Trophoblast cell (in vitro differentiated cells and primary cell): ENCODE data around the gene INPP5D.

ENCODE experiments used
- DNase-seq, 2 donors: peaks; one replicate each; pipeline ENCODE4 v3.0.0-alpha.2; 2016
- H2AFZ ChIP-seq: 2 replicates; pipeline ENCODE4 v1.6.1; 2013; ENCODE audit warnings: low read length, moderate library complexity, mild to moderate bottlenecking; ENCODE audit not compliant: insufficient read depth, poor library complexity
- H2AK5ac ChIP-seq: 2 replicates; pipeline ENCODE4 v1.6.1; 2013; ENCODE audit warnings: mild to moderate bottlenecking, low read length
- H2BK120ac ChIP-seq: 2 replicates; pipeline ENCODE4 v1.6.1; 2013; ENCODE audit warnings: low read length, mild to moderate bottlenecking, moderate library complexity; ENCODE audit not compliant: insufficient read depth, poor library complexity
- H2BK12ac ChIP-seq: 2 replicates; pipeline ENCODE4 v1.6.1; 2013; ENCODE audit warnings: mild to moderate bottlenecking, low read length, moderate library complexity
- H2BK5ac ChIP-seq: 2 replicates; pipeline ENCODE4 v1.6.1; 2013; ENCODE audit warnings: low read length, low read depth, moderate library complexity, mild to moderate bottlenecking; ENCODE audit not compliant: poor library complexity
- H3K14ac ChIP-seq: 2 replicates; pipeline ENCODE4 v1.6.1; 2013; ENCODE audit warnings: mild to moderate bottlenecking, low read length
- H3K18ac ChIP-seq: 2 replicates; pipeline ENCODE4 v1.6.1; 2013; ENCODE audit warnings: mild to moderate bottlenecking, low read length
- H3K23ac ChIP-seq: 2 replicates; pipeline ENCODE4 v1.6.1; 2013; ENCODE audit warnings: low read length
- H3K27ac ChIP-seq: 2 replicates; pipeline ENCODE4 v1.5.1; 2013; ENCODE audit warnings: low read depth, mild to moderate bottlenecking, inconsistent platforms, low read length, moderate library complexity
- H3K27me3 ChIP-seq: 2 replicates; pipeline ENCODE4 v1.6.1; 2013; ENCODE audit warnings: inconsistent platforms, mild to moderate bottlenecking, low read length, moderate library complexity; ENCODE audit not compliant: insufficient read depth
- H3K36me3 ChIP-seq, 2 experiments: 1 replicate in 1 of 2; 2 replicates in 1 of 2; pipeline ENCODE4 v1.6.1; 2013; ENCODE audit warnings: low read length in 2 of 2, mild to moderate bottlenecking in 2 of 2, moderate library complexity in 1 of 2; ENCODE audit not compliant: insufficient read depth in 2 of 2, control insufficient read depth in 1 of 2
- H3K4ac ChIP-seq: 2 replicates; pipeline ENCODE4 v1.6.1; 2013; ENCODE audit warnings: low read depth, mild to moderate bottlenecking, low read length, moderate library complexity
- H3K4me1 ChIP-seq, 2 experiments: 1 replicate in 1 of 2; 2 replicates in 1 of 2; pipeline ENCODE4 v1.6.1; 2013; ENCODE audit warnings: low read length in 2 of 2, mild to moderate bottlenecking in 2 of 2, moderate library complexity in 1 of 2; ENCODE audit not compliant: insufficient read depth in 2 of 2, control insufficient read depth in 1 of 2
- H3K4me2 ChIP-seq: 2 replicates; pipeline ENCODE4 v1.6.1; 2013; ENCODE audit warnings: inconsistent platforms, mild to moderate bottlenecking, low read length, moderate library complexity
- H3K4me3 ChIP-seq: 2 replicates; pipeline ENCODE4 v1.5.1; 2013; ENCODE audit warnings: mild to moderate bottlenecking, low read depth, low read length, inconsistent platforms
- H3K79me1 ChIP-seq: one replicate; pipeline ENCODE4 v1.6.1; 2013; ENCODE audit warnings: low read length
- H3K79me2 ChIP-seq: 2 replicates; pipeline ENCODE4 v1.6.1; 2013; ENCODE audit warnings: low read length, mild to moderate bottlenecking; ENCODE audit not compliant: control insufficient read depth, insufficient read depth, poor library complexity
- H3K9ac ChIP-seq: 2 replicates; pipeline ENCODE4 v1.6.1; 2013; ENCODE audit warnings: mild to moderate bottlenecking, low read length
- H3K9me3 ChIP-seq: 2 replicates; pipeline ENCODE4 v1.6.1; 2013; ENCODE audit warnings: low read depth, mild to moderate bottlenecking, control low read depth, inconsistent platforms, low read length; ENCODE audit not compliant: insufficient read depth
- H4K12ac ChIP-seq: 2 replicates; pipeline ENCODE4 v1.6.1; 2013; ENCODE audit warnings: low read depth, mild to moderate bottlenecking, low read length, moderate library complexity
- H4K8ac ChIP-seq: 2 replicates; pipeline ENCODE4 v1.6.1; 2013; ENCODE audit warnings: low read depth, mild to moderate bottlenecking, low read length, moderate library complexity
- H4K91ac ChIP-seq: one replicate; pipeline ENCODE4 v1.6.1; 2013; ENCODE audit warnings: low read depth, mild to moderate bottlenecking, low read length, moderate library complexity
- WGBS: extraction: QIAGEN DNeasy Blood & Tissue Kit; methylation state at CpG from one replicate; pipeline ENCODE4 v1.1.7; 2013; ENCODE audit warnings: missing lambda C conversion rate; ENCODE audit not compliant: insufficient read length, insufficient coverage; ENCODE audit errors: extremely low coverage; 5-methylcytosine and 5-hydroxymethylcytosine counted together

INPP5D gene

GRCh38 chr2:233075966-233076339 lies 15.8 kb downstream of the INPP5D start:
- H3K36me3 ChIP-seq, result no peaks in the 10 kb centered on the region
- no peak overlapping the region for H3K23ac ChIP-seq
- H3K4me2 ChIP-seq, result no peak overlapping the region
- H3K27me3 ChIP-seq, result no peaks in the 10 kb centered on the region
- no peak for DNase-seq
- no peak overlapping the region for H3K4ac ChIP-seq
- H3K79me1 ChIP-seq, result no peaks in the 10 kb centered on the region
- H3K4me1 ChIP-seq, result no peaks in the 10 kb centered on the region
- H3K27ac ChIP-seq, result no peak overlapping the region
- no peak overlapping the region for H3K4me3 ChIP-seq
- H4K8ac ChIP-seq, result no peak overlapping the region
- no peaks in the 10 kb centered on the region for H3K9me3 ChIP-seq
- H2AK5ac ChIP-seq, result no peak overlapping the region
- no peak overlapping the region for H3K18ac ChIP-seq
- H4K91ac ChIP-seq, result no peak overlapping the region
- H4K12ac ChIP-seq, result no peak overlapping the region
- no peak overlapping the region for H2BK120ac ChIP-seq
- H2AFZ ChIP-seq, result no peak overlapping the region
- WGBS, result no CpG with 5 or more reads among the region's 2 CpGs
- H2BK5ac ChIP-seq, result no peak overlapping the region
- H3K79me2 ChIP-seq, result no peaks in the 10 kb centered on the region
- H3K9ac ChIP-seq, result no peak overlapping the region
- H3K14ac ChIP-seq, result no peak overlapping the region
- no peak overlapping the region for H2BK12ac ChIP-seq

GRCh38 chr2:233076749-233077148 lies 16.6 kb downstream of the INPP5D start:
- Histone ChIP-seq H3K4me2 (no peak overlapping the region), H2AK5ac (no peak overlapping the region), H3K27me3 (no peaks in the 10 kb centered on the region), H3K36me3 (no peaks in the 10 kb centered on the region), H3K79me2 (no peaks in the 10 kb centered on the region), H2AFZ (no peak overlapping the region), H4K12ac (no peak overlapping the region), H3K4me1 (no peaks in the 10 kb centered on the region), H3K4me3 (no peak overlapping the region), H3K23ac (no peak overlapping the region), H3K18ac (no peak overlapping the region), H4K91ac (no peak overlapping the region), H2BK120ac (no peak overlapping the region), H2BK12ac (no peak overlapping the region), H3K4ac (no peak overlapping the region), H3K27ac (no peak overlapping the region), H3K14ac (no peak overlapping the region), H3K9me3 (no peaks in the 10 kb centered on the region), H2BK5ac (no peak overlapping the region), H3K79me1 (no peaks in the 10 kb centered on the region), H4K8ac (no peak overlapping the region), H3K9ac (no peak overlapping the region)
- no CpG with 5 or more reads among the region's 3 CpGs for WGBS
- no peak for DNase-seq

GRCh38 chr2:233079473-233079877 lies 19.3 kb downstream of the INPP5D start:
- H2BK5ac ChIP-seq, result no peak overlapping the region
- H3K4ac ChIP-seq, result no peak overlapping the region
- H3K27me3 ChIP-seq, result no peaks in the 10 kb centered on the region
- H3K4me2 ChIP-seq, result no peak overlapping the region
- H2BK12ac ChIP-seq, result no peak overlapping the region
- H3K18ac ChIP-seq, result no peak overlapping the region
- H4K12ac ChIP-seq, result no peak overlapping the region
- no peak overlapping the region for H3K9ac ChIP-seq
- H3K79me2 ChIP-seq, result no peaks in the 10 kb centered on the region
- no peak overlapping the region for H2AK5ac ChIP-seq
- DNase-seq, result no peak
- no peak overlapping the region for H2AFZ ChIP-seq
- H3K9me3 ChIP-seq, result no peaks in the 10 kb centered on the region
- no CpG with 5 or more reads among the region's 10 CpGs for WGBS
- no peak overlapping the region for H3K14ac ChIP-seq
- no peak overlapping the region for H3K23ac ChIP-seq
- no peak overlapping the region for H2BK120ac ChIP-seq
- H3K4me1 ChIP-seq, result no peaks in the 10 kb centered on the region
- no peak overlapping the region for H4K8ac ChIP-seq
- H3K27ac ChIP-seq, result no peak overlapping the region
- no peaks in the 10 kb centered on the region for H3K79me1 ChIP-seq
- H3K4me3 ChIP-seq, result no peak overlapping the region
- H3K36me3 ChIP-seq, result no peaks in the 10 kb centered on the region
- no peak overlapping the region for H4K91ac ChIP-seq

- no peak overlapping the region for H2AK5ac ChIP-seq
- no peak overlapping the region for H4K8ac ChIP-seq
- H2BK5ac ChIP-seq, result no peak overlapping the region
- H3K4me1 ChIP-seq, result no peaks in the 10 kb centered on the region
- no peak overlapping the region for H2BK12ac ChIP-seq
- H3K14ac ChIP-seq, result no peak overlapping the region
- no peak overlapping the region for H3K27ac ChIP-seq
- H4K12ac ChIP-seq, result no peak overlapping the region
- H4K91ac ChIP-seq, result no peak overlapping the region
- no peak overlapping the region for H3K4me3 ChIP-seq
- H2AFZ ChIP-seq, result no peak overlapping the region
- H2BK120ac ChIP-seq, result no peak overlapping the region
- no peaks in the 10 kb centered on the region for H3K36me3 ChIP-seq
- H3K18ac ChIP-seq, result no peak overlapping the region
- no peak overlapping the region for H3K9ac ChIP-seq
- no peak overlapping the region for H3K23ac ChIP-seq
- no peak for DNase-seq
- H3K9me3 ChIP-seq, result no peaks in the 10 kb centered on the region
- H3K79me1 ChIP-seq, result no peaks in the 10 kb centered on the region
- no peak overlapping the region for H3K4ac ChIP-seq
- H3K79me2 ChIP-seq, result no peaks in the 10 kb centered on the region
- no peaks in the 10 kb centered on the region for H3K27me3 ChIP-seq
- no CpG with 5 or more reads among the region's 20 CpGs for WGBS
- H3K4me2 ChIP-seq, result no peak overlapping the region
Observed at GRCh38 chr2:233079953-233080835, 20.1 kb downstream of the INPP5D start.
